SK-N-SH treated with all-trans-retinoic acid at 6 μM for 48 hours (cell line): ENCODE data around the gene SEMA3F.

Source experiments
- GLIS3 ChIP-seq: fragments of 250-450 bp; sonication (Bioruptor Pico); IDR thresholded peaks from 2 replicates; pipeline ENCODE4 v1.5.0; 2020; ENCODE audit warnings: mild to moderate bottlenecking, moderate library complexity
- PPARA ChIP-seq: fragments of 250-450 bp; sonication (Bioruptor Pico); IDR thresholded peaks from 2 replicates; pipeline ENCODE4 v1.5.0; 2020; ENCODE audit warnings: mild to moderate bottlenecking, borderline replicate concordance
- ZNF565 ChIP-seq: fragments of 450-650 bp; formaldehyde crosslinking; conservative IDR thresholded peaks from 2 replicates; pipeline ENCODE4 v1.5.0; 2020; ENCODE audit warnings: low read depth, mild to moderate bottlenecking, moderate library complexity

DNA sequence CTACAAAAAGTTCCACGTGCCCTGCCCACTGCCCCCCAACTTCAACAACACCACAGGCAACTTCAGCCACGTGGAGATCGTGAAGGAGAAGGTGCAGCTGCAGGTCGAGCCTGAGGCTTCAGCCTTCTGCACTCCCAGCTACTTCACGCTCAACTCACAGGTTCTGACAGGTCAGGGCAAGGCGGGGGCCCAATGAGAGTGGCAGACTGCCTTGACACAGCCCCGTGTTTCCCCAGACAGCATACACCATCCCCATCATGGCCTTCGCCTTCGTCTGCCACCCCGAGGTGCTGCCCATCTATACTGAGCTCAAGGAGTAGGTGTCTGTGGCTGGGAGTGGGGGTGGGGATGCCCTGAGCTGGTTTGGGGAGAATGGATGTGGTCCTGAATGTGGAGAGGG lies 62.6 kb downstream of the SEMA3F start:
- TF ChIP-seq PPARA (CRISPR knock-in tag) (no peak), ZNF565 (no peak), GLIS3 (CRISPR knock-in tag) (no peak)
